BJ (cell line): ENCODE results near the gene TRIM46. TPM values are rescaled to one million over a fixed set of nuclear protein-coding genes. Genes with fewer than 3 reads are reported as not detected.
A peak's percentile ranks its signal among the peaks of the same experiment; 100 is the strongest.
"Not testable (repeated sequence)": the region's sequence is repeated elsewhere in the genome, so short reads cannot be mapped to it uniquely, and the experiment has no call there.

Source experiments
- CTCF ChIA-PET: fragments of 350-600 bp; formaldehyde crosslinking; extraction: SDS; loops from one replicate; lab custom pipeline; 2021; ENCODE audit warnings: antibody characterized with exemption, inconsistent platforms; lab: Yijun Ruan, JAX
- POLR2A ChIA-PET: fragments of 300-600 bp; sonication (Branson Sonifier 250); formaldehyde crosslinking; extraction: SDS; loops from one replicate; lab custom pipeline; 2021; ENCODE audit warnings: antibody characterized with exemption; lab: Charles Lee
- DNase-seq: peaks from one replicate; pipeline ENCODE4 v3.0.0-alpha.2; 2011; ENCODE audit warnings: low read depth
- H3K27me3 ChIP-seq: 2 replicates; pipeline ENCODE4 v1.6.0; 2011; ENCODE audit warnings: low read length; ENCODE audit not compliant: control insufficient read depth, insufficient read depth
- H3K36me3 ChIP-seq: 2 replicates; pipeline ENCODE4 v1.5.1; 2011; ENCODE audit warnings: low read length; ENCODE audit not compliant: control insufficient read depth, insufficient read depth
- H3K4me3 ChIP-seq: 2 replicates; pipeline ENCODE4 v1.5.1; 2011; ENCODE audit warnings: low read depth, mild to moderate bottlenecking, control low read depth, low read length
- CTCF ChIP-seq: IDR thresholded peaks from 2 replicates; pipeline ENCODE4 v1.5.1; 2011; ENCODE audit warnings: low read depth, mild to moderate bottlenecking, control low read depth, inconsistent platforms, low read length, moderate library complexity; ENCODE audit not compliant: insufficient read depth
- polyA plus RNA-seq: library from polyadenylated mRNA; depleted of rRNA; stranded (reverse); fragments of >200 nt; gene quantifications from 2 replicates; pipeline ENCODE4 v1.2.3, GENCODE V29; 2011

The TRIM46 gene
- polyA plus RNA-seq, 1 experiment, result 5.4 TPM

- DNase-seq, result no peak
- Histone ChIP-seq H3K27me3 (peaks cover 4% of the 10 kb centered on the region; the same call in 1 of the 2 replicates), H3K4me3 (no peak overlapping the region), H3K36me3 (peaks cover 2% of the 10 kb centered on the region; the same call in 1 of the 2 replicates)
- no peak for TF ChIP-seq CTCF
- ChIA-PET POLR2A (no interaction called here), CTCF (interaction anchor here (0.6 to 11.3 kb wide), 22 partner anchors 7 to 294 kb away, joined by 3 to 259 read pairs (median 4); partner anchors contain the start of gene SLC50A1)
Observed at GRCh38 chr1:155166471-155167165, 7.0 kb upstream of the TRIM46 start.

DNA sequence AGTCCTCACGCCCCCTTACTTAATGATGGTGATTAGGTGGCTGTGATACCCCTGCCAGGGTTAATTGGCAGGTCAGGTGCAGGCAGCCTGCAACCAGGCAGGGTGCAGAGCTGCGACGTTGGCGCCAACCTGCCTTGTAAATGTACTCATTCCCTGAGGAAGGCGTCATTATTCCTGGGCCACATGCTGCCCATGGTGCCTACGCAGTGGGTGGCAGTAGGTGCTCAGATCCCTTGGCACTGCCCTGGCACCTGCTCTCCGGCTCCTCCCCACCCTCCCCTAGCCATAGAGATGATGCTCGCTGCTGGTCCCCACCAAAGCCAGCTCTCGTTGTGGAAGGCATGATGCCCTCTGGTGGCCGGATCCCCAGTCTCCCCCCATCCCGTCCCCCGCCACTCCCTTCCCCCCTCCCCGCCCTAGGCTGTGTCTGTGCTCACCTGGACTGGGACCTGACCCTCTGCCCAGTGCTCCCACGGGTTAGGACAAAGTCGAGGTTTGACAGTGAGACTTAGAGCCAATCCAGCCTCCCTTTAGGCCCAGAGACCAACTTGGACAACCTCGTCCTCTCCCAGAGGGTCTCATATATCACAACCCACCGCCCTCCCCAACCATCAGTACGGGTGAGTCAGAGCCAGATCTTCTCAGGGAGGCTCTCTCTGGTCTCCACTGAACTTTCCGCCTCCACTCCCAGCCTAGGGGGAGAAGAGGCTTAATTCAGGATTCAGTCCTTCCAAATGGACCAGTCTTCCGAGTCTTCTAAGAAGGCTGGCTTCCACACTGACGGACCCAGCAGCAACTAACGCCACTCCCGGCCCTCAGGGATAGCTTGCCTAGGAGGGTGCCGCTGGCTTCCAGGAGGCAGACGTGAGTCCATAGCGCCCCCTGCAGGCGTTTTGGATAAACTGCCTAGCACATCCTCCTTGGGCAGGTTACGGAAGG is 6.2 kb upstream of the TRIM46 start:
- TF ChIP-seq CTCF, result peak; percentile 90
- DNase-seq, result no peak
- no peak overlapping the region for H3K4me3 ChIP-seq
- POLR2A ChIA-PET, result no interaction called here
- H3K27me3 ChIP-seq, result peaks cover 4% of the 10 kb centered on the region; the same call in 1 of the 2 replicates
- CTCF ChIA-PET, result interaction anchor here (0.6 to 11.3 kb wide), 35 partner anchors 8 to 431 kb away, joined by 3 to 259 read pairs (median 4); partner anchors contain the start of genes ADAM15, EFNA4 and SLC50A1
- peaks cover 2% of the 10 kb centered on the region; the same call in 1 of the 2 replicates for H3K36me3 ChIP-seq

- DNase-seq, H3K36me3 ChIP-seq, H3K27me3 ChIP-seq, POLR2A ChIA-PET, H3K4me3 ChIP-seq: not testable (repeated sequence)
- CTCF ChIA-PET, result interaction anchor here (0.6 to 11.3 kb wide), 27 partner anchors 9 to 431 kb away, joined by 3 to 259 read pairs (median 5); partner anchors contain the start of genes ADAM15, EFNA4 and SLC50A1
Observed at GRCh38 chr1:155168105-155168445, 5.6 kb upstream of the TRIM46 start.

GRCh38 chr1:155168456-155169210 is 5.0 kb upstream of the TRIM46 start:
- TF ChIP-seq CTCF, result no peak
- Histone ChIP-seq H3K4me3 (no peak overlapping the region), H3K36me3 (peaks cover 2% of the 10 kb centered on the region; the same call in 1 of the 2 replicates), H3K27me3 (peaks cover 4% of the 10 kb centered on the region; the same call in 1 of the 2 replicates)
- CTCF ChIA-PET, result interaction anchor here (0.6 to 11.3 kb wide), 24 partner anchors 8 to 124 kb away, joined by 3 to 259 read pairs (median 6); partner anchors contain the start of genes ADAM15, EFNA4 and SLC50A1
- no peak for DNase-seq
- POLR2A ChIA-PET, result no interaction called here

GRCh38 chr1:155169541-155169940 is 4.1 kb upstream of the TRIM46 start:
- Histone ChIP-seq H3K4me3 (no peak overlapping the region), H3K27me3 (peaks cover 4% of the 10 kb centered on the region; the same call in 1 of the 2 replicates), H3K36me3 (peaks cover 2% of the 10 kb centered on the region; the same call in 1 of the 2 replicates)
- POLR2A ChIA-PET, result no interaction called here
- TF ChIP-seq CTCF, result no peak
- no peak for DNase-seq
- CTCF ChIA-PET, result interaction anchor here (0.6 to 11.3 kb wide), 6 partner anchors 33 to 84 kb away, joined by 3 to 259 read pairs (median 23); partner anchors contain the start of gene SLC50A1
